ENCODE data around the gene ZMAT5.

GRCh38 chr22:29738118-29738815, 28.5 kb downstream of the ZMAT5 start:
- no peak for TF ChIP-seq CTCF (optimal IDR thresholded peaks at IDR 0.05 in 1 of 3, IDR thresholded peaks at IDR 0.05 in 1 of 3, conservative IDR thresholded peaks at IDR 0.05 in 1 of 3; ENCODE audit: extremely low read depth in 1 of 3, insufficient read depth in 2 of 3, low read length in 3 of 3)
- no peak for TF ChIP-seq EZH2 (IDR thresholded peaks at IDR 0.05; ENCODE audit: low read length)
